GM19397 (cell line): ENCODE results near the gene TSPEAR.

ENCODE experiments used
- ATAC-seq: cut with Tn5 transposase; IDR thresholded peaks from one replicate; pipeline ENCODE4 v1.9.1; 2021; ENCODE audit warnings: mild to moderate bottlenecking, moderate library complexity; ENCODE audit not compliant: unreplicated experiment

Gene TSPEAR

GRCh38 chr21:44459712-44460440 lies 251.5 kb downstream of the TSPEAR start:
- ATAC-seq = no peak

- ATAC-seq = no peak
Measured at GRCh38 chr21:44458971-44459711, 252.2 kb downstream of the TSPEAR start.

GRCh38 chr21:44456915-44457736 lies 254.2 kb downstream of the TSPEAR start:
- ATAC-seq = no peak

GRCh38 chr21:44456214-44456914 lies 255.0 kb downstream of the TSPEAR start:
- ATAC-seq = no peak

- ATAC-seq = peak; percentile 38
Measured at GRCh38 chr21:44455524-44456213, 255.7 kb downstream of the TSPEAR start.

GRCh38 chr21:44454747-44455523 lies 256.4 kb downstream of the TSPEAR start, which contains the start of gene LRRC3:
Gene LRRC3, plus strand, starts transcription at chr21:44455510. Its CDS starts 1,135 bp downstream, at chr21:44456645.
- peak; percentile 50 for ATAC-seq

- no peak for ATAC-seq
Measured at GRCh38 chr21:44454058-44454457, 257.3 kb downstream of the TSPEAR start.

- ATAC-seq = no peak
Measured at GRCh38 chr21:44453120-44453519, 258.3 kb downstream of the TSPEAR start.

GRCh38 chr21:44450999-44451398 lies 260.4 kb downstream of the TSPEAR start:
- no peak for ATAC-seq

- no peak for ATAC-seq
Measured at GRCh38 chr21:44450402-44450801, 261.0 kb downstream of the TSPEAR start.

- no peak for ATAC-seq
Measured at GRCh38 chr21:44449473-44450363, 261.7 kb downstream of the TSPEAR start.

- ATAC-seq = no peak
Measured at GRCh38 chr21:44448651-44449131, 262.7 kb downstream of the TSPEAR start.
